ENCODE data around the gene PEA15.

PEA15 gene

DNA sequence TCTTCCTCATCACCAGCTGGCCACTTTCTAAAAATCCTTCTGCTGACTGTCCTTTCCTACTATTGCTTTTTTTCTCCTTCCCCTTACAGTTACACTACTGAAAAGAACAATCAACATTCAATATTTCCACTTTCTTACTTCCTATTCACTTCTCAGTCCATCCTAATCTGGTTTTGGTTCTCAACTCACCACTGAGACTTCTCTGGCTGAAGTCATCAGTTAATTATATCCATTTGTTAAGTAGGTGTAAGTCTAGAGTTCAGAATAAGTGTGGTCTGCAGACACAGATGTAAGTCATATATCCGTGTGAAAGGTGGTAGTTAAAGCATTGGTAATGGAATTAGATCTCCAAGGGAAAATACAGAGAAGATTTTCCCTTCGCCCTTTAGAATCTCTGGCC, 21.4 kb downstream of the PEA15 start:
- peak; percentile 52 for DNase-seq (ENCODE audit: extremely low spot score)

DNA sequence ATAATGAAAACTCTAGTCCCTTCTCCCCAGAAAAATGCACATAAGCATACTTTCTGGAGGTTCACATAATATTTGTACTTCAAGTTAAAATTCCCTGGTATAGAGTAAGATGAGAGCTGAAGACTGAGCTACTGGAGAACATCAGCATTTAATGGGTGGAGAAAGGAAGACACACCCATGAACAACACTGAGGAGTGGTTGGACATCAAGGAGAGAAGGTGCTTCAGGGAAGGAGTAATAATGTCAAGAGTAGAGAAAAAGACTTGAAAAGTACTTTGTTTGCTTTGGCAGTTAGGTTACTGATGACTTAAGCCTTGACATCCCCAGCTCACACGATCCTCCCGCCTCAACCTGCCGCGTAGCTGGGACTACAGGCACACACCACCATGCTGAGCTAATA, 21.9 kb downstream of the PEA15 start:
- CTCF ChIA-PET, result interaction anchor here (0.7 to 5.8 kb wide), 13 partner anchors 7 to 126 kb away, joined by 3 to 45 read pairs (median 4); no protein-coding TSS in a partner anchor
- TF ChIP-seq, protein P1, sequence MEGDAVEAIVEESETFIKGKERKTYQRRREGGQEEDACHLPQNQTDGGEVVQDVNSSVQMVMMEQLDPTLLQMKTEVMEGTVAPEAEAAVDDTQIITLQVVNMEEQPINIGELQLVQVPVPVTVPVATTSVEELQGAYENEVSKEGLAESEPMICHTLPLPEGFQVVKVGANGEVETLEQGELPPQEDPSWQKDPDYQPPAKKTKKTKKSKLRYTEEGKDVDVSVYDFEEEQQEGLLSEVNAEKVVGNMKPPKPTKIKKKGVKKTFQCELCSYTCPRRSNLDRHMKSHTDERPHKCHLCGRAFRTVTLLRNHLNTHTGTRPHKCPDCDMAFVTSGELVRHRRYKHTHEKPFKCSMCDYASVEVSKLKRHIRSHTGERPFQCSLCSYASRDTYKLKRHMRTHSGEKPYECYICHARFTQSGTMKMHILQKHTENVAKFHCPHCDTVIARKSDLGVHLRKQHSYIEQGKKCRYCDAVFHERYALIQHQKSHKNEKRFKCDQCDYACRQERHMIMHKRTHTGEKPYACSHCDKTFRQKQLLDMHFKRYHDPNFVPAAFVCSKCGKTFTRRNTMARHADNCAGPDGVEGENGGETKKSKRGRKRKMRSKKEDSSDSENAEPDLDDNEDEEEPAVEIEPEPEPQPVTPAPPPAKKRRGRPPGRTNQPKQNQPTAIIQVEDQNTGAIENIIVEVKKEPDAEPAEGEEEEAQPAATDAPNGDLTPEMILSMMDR (IDR thresholded peaks at IDR 0.05; ENCODE audit: control extremely low read depth, extremely low read depth, low read depth, missing control alignments), result no peak
- no peak for DNase-seq (ENCODE audit: extremely low spot score)
- POLR2A ChIA-PET, result no interaction called here

More for the DNA sequence above, 21.4 kb downstream of the PEA15 start:
- POLR2A ChIA-PET, result no interaction called here
- CTCF ChIA-PET, result interaction anchor here (0.7 to 5.8 kb wide), 11 partner anchors 8 to 125 kb away, joined by 3 to 45 read pairs (median 5); no protein-coding TSS in a partner anchor
- TF ChIP-seq, protein P1 (IDR thresholded peaks at IDR 0.05; ENCODE audit: control extremely low read depth, extremely low read depth, low read depth, missing control alignments), result no peak

DNA sequence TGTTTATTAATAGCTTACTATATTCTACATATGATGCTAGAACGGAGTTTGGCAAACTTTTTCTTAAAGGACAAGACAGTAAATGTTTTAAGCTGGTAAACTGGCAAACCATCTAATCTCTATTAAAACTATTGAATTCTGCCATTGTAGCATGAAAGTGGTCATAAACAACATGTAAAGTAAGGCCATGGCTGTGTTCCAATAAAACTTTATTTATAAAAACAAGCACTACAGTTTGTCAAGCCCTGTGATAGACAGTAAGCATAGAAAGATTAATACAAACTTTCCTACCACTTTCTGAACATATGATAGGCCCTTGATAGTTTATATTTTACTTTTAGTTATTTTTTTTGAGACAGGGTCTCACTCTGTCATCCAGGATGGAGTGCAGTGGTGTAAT, 22.4 kb downstream of the PEA15 start:
- DNase-seq (ENCODE audit: extremely low spot score), result no peak
- TF ChIP-seq, protein P1 (IDR thresholded peaks at IDR 0.05; ENCODE audit: control extremely low read depth, extremely low read depth, low read depth, missing control alignments), result no peak
- ChIA-PET POLR2A (no interaction called here), CTCF (interaction anchor here (0.7 to 5.8 kb wide), 11 partner anchors 8 to 126 kb away, joined by 3 to 45 read pairs (median 4); no protein-coding TSS in a partner anchor)

DNA sequence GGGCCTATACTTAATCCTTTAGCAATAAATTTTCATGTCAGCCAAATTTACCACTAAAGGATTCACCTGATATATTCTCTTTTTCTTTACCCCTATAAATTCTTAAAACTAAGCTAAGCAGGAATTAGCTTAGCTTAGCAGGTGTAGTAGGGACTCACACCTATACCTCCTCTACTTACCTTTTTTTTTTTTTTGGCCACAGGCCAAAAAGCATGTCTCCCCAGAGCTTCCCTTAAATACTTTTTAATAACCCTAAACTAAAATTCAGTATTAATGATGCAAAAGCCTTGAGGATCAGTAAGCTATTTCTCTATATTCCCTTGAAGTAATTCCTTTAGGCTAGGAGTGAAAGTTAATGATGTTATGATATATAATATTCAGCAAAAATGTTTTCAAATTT, 23.2 kb downstream of the PEA15 start:
- ChIA-PET CTCF (interaction anchor here (1.0 to 5.8 kb wide), 8 partner anchors 7 to 35 kb away, joined by 3 to 45 read pairs (median 4); no protein-coding TSS in a partner anchor), POLR2A (no interaction called here)
- DNase-seq (ENCODE audit: extremely low spot score), result no peak
- TF ChIP-seq, protein P1 (IDR thresholded peaks at IDR 0.05; ENCODE audit: control extremely low read depth, extremely low read depth, low read depth, missing control alignments), result no peak

DNA sequence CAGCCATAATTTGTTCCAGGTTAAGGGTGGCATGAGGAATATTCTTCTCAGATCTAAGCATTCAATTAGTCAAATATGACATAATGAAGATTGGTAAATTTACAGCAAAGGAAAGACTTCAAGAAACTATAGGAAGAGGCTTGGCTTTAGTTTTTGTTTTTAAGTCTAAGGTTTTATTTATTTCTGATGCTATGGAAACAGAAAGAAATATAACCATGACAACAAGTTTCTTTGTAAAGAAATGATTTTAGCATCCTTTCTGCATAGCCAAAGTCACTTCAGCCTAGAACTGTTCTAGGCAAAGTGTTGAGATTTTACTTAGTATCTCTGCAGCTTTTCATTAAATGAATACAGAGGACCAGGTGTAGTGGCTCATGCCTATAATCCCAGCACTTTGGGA, 27.7 kb downstream of the PEA15 start:
- POLR2A ChIA-PET, result no interaction called here
- no peak for DNase-seq (ENCODE audit: extremely low spot score)
- CTCF ChIA-PET, result interaction anchor here (0.9 to 5.0 kb wide), 7 partner anchors 13 to 92 kb away, joined by 3 to 39 read pairs (median 7); no protein-coding TSS in a partner anchor
- TF ChIP-seq, protein P1 (IDR thresholded peaks at IDR 0.05; ENCODE audit: control extremely low read depth, extremely low read depth, low read depth, missing control alignments), result no peak

DNA sequence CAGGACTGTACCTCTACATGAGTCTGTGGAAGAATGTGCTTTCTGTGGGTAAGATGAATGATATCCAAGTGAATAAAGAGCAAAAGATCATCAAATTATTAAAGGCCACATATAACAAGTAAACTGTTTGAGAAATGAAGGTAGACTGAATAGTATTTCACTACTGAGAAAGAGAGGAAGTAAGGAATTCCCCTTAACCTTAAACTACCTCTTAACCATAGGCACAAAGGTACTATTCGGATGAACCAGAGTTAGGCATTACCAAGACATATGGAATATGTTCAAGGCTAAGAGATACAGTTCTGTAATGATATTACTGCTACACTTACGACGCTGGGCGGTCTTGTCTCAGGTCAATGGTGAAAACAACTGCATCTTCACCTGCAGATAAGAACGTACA, 31.6 kb downstream of the PEA15 start:
- DNase-seq (ENCODE audit: extremely low spot score), result no peak
- POLR2A ChIA-PET, result no interaction called here
- CTCF ChIA-PET, result interaction anchor here (5.0 kb wide), 1 partner anchor 15 kb away, joined by 39 read pairs; no protein-coding TSS in a partner anchor
- TF ChIP-seq, protein P1 (IDR thresholded peaks at IDR 0.05; ENCODE audit: control extremely low read depth, extremely low read depth, low read depth, missing control alignments), result no peak

Data from GM10248 (cell line).